CD4-positive, alpha-beta T cell (primary cell): ENCODE results near the gene ICAM2. TPM values are rescaled to one million over a fixed set of nuclear protein-coding genes. Genes with fewer than 3 reads are reported as not detected.

Source experiments
- ATAC-seq: fragments of 200-7000 bp; cut with Tn5 transposase; one replicate; pipeline ENCODE4 v1.10.0; 2022; ENCODE audit warnings: mild to moderate bottlenecking; ENCODE audit not compliant: poor library complexity
- CTCF ChIA-PET: fragments of 350-600 bp; sonication (Branson Sonifier 250); formaldehyde crosslinking; loops from one replicate; lab custom pipeline; 2021; ENCODE audit warnings: antibody characterized with exemption, inconsistent platforms; lab: Charles Lee
- POLR2A ChIA-PET: fragments of 350-600 bp; sonication (Branson Sonifier 250); formaldehyde crosslinking; loops from one replicate; lab custom pipeline; 2021; ENCODE audit warnings: antibody characterized with exemption, inconsistent platforms; lab: Charles Lee
- DNase-seq, 14 experiments: peaks; one replicate each; pipeline ENCODE4 v3.0.0-alpha.2; 2013 to 2020; ENCODE audit warnings: mixed read lengths in 2 of 14
- H3K27ac ChIP-seq, 2 donors: one replicate each; pipeline versions ENCODE4 v1.5.1 to v1.7.0; 2013; ENCODE audit warnings: low read length in 2 of 2, low read depth in 1 of 2, mild to moderate bottlenecking in 1 of 2
- H3K27me3 ChIP-seq, 2 experiments: 1 replicate in 1 of 2; 2 replicates in 1 of 2; pipeline versions ENCODE4 v1.6.1 to v1.7.0; 2013; ENCODE audit warnings: low read length in 2 of 2, control low read depth in 1 of 2, mild to moderate bottlenecking in 1 of 2, moderate library complexity in 1 of 2; ENCODE audit not compliant: insufficient read depth in 2 of 2, control insufficient read depth in 1 of 2
- H3K36me3 ChIP-seq: one replicate; pipeline ENCODE4 v1.6.1; 2013; ENCODE audit warnings: low read length, control low read depth; ENCODE audit not compliant: insufficient read depth
- H3K4me1 ChIP-seq: one replicate; pipeline ENCODE4 v1.6.1; 2013; ENCODE audit warnings: low read length, control low read depth; ENCODE audit not compliant: insufficient read depth
- H3K4me3 ChIP-seq: one replicate; pipeline ENCODE4 v1.5.1; 2013; ENCODE audit warnings: mild to moderate bottlenecking, low read length, moderate library complexity
- H3K9me3 ChIP-seq, 2 experiments: 1 replicate in 1 of 2; 2 replicates in 1 of 2; pipeline versions ENCODE4 v1.6.1 to v1.7.0; 2013; ENCODE audit warnings: low read length in 2 of 2, mild to moderate bottlenecking in 2 of 2, control low read depth in 1 of 2, moderate library complexity in 1 of 2; ENCODE audit not compliant: control insufficient read depth in 1 of 2, insufficient read depth in 1 of 2
- H3K27ac Mint-ChIP-seq: one replicate; pipeline ENCODE4 v1.8.0; 2020; ENCODE audit warnings: mixed read lengths
- H3K27me3 Mint-ChIP-seq: one replicate; pipeline ENCODE4 v1.8.0; 2021; ENCODE audit warnings: mixed read lengths
- H3K36me3 Mint-ChIP-seq: one replicate; pipeline ENCODE4 v1.8.0; 2021; ENCODE audit warnings: low read depth, mixed read lengths
- H3K4me1 Mint-ChIP-seq: one replicate; pipeline ENCODE4 v1.8.0; 2021; ENCODE audit warnings: low read depth, mixed read lengths
- H3K4me3 Mint-ChIP-seq: one replicate; pipeline ENCODE4 v1.8.0; 2020; ENCODE audit warnings: mild to moderate bottlenecking, mixed read lengths
- H3K9me3 Mint-ChIP-seq: one replicate; pipeline ENCODE4 v1.8.0; 2020; ENCODE audit warnings: mixed read lengths
- intact Hi-C, 2 experiments: fragments of 100-400 bp; cut with DNase I in 1 of 2; cut with micrococcal nuclease in 1 of 2; formaldehyde crosslinking; loops; one replicate each; pipeline versions ENCODE4 v1.15.1 to v1.9.0; 2023 to 2025; cut with DNase I, micrococcal nuclease
- total RNA-seq, 174 experiments: library from RNA in 2 of 174; stranded (reverse) in 2 of 174; gene quantifications; one replicate each; pipeline ENCODE4 v1.2.3 and lab custom pipeline; 2021 to 2026
- TF ChIP-seq, protein P1 (sequence below): fragments of 200-600 bp; IDR thresholded peaks from one replicate; pipeline ENCODE4 v1.8.0; 2022; ENCODE audit warnings: antibody characterized with exemption, mild to moderate bottlenecking

ICAM2 gene
- total RNA-seq, 2 experiments from 2014 or later = 50.6 to 54.7 TPM

DNA sequence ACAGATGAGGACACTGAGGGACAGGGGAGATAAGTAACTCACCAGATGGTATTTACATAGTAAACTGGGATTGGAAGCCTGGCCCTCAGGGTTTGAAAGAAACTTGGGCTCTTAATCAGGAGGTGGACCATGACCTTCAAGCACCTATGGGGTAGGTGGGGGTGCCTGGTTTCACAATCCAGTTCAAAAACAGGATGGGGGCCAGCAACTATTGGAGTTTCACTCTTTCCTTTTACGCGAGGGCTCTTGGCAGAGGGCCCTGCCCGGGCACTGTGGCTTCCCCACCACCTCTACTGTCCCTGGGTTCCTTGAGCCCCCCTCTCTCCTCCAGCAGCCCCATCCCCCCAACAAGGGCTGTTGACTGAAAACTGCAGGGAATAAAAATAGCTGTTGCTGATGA, 33.6 kb downstream of the ICAM2 start:
- no peaks in the 10 kb centered on the region for H3K36me3 ChIP-seq
- H3K9me3 Mint-ChIP-seq = peaks cover 2% of the 10 kb centered on the region
- H3K36me3 Mint-ChIP-seq = peaks cover 5% of the 10 kb centered on the region
- intact Hi-C loops = loop anchor here in 1 of 2 experiments (5.0 kb wide), 1 partner anchor 55 kb away; the partner anchor contains the start of gene CD79B
- H3K27me3 ChIP-seq = no peaks in the 10 kb centered on the region
- peaks cover 43% of the 10 kb centered on the region for H3K4me1 Mint-ChIP-seq
- peaks cover 5 to 9% of the 10 kb centered on the region in 2 experiments for H3K9me3 ChIP-seq
- no peaks in the 10 kb centered on the region for H3K27me3 Mint-ChIP-seq
- ChIA-PET POLR2A (interaction anchor here (0.5 kb wide), 1 partner anchor 120 kb away, joined by 3 read pairs; no protein-coding TSS in a partner anchor), CTCF (interaction anchor here (0.6 to 2.6 kb wide), 4 partner anchors 30 to 42 kb away, joined by 3 to 9 read pairs (median 4); no protein-coding TSS in a partner anchor)
- peaks cover 42% of the 10 kb centered on the region for H3K4me1 ChIP-seq
- H3K4me3 ChIP-seq = no peak overlapping the region
- H3K4me3 Mint-ChIP-seq = no peak overlapping the region
- TF ChIP-seq, protein P1, sequence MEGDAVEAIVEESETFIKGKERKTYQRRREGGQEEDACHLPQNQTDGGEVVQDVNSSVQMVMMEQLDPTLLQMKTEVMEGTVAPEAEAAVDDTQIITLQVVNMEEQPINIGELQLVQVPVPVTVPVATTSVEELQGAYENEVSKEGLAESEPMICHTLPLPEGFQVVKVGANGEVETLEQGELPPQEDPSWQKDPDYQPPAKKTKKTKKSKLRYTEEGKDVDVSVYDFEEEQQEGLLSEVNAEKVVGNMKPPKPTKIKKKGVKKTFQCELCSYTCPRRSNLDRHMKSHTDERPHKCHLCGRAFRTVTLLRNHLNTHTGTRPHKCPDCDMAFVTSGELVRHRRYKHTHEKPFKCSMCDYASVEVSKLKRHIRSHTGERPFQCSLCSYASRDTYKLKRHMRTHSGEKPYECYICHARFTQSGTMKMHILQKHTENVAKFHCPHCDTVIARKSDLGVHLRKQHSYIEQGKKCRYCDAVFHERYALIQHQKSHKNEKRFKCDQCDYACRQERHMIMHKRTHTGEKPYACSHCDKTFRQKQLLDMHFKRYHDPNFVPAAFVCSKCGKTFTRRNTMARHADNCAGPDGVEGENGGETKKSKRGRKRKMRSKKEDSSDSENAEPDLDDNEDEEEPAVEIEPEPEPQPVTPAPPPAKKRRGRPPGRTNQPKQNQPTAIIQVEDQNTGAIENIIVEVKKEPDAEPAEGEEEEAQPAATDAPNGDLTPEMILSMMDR = no peak
- DNase-seq = no peak
- no peak overlapping the region for H3K27ac ChIP-seq
- peak overlapping the region; percentile 22 for H3K27ac Mint-ChIP-seq
- no peak for ATAC-seq

DNA sequence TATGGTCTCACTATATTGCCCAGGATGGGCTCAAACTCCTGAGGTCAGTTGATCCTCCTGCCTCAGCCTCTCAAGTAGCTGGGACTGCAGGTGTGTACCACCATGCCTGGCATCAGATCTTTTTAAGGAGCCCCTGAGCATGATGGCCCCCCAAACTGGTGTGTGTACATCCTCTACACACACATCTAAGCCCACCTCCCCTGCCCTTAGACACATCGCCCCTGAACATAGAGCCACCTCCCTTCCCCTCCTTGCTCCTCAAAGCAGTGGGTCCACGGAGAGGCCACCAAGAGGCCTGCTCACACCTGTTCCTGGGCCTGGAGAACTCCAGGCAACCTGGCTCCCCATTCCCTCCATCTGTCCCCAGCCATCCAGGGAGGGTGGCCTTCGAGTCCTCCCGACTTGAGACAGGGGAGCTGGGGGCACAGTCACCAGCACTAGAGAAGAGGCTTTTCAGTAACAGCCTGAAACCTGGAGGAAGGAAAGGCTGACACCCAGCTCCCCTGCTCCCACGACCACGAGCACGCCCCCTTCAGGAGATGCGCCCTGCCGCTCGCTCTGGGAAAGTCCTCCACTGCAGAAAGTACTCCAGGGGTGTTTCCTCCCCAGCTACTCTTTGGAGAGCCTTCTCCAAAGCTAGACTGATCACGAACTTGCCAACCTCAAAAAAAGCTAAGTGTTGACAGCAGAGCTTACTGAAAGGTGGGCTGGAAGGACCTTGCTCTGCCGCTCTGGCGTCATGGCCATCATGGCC, 34.9 kb downstream of the ICAM2 start:
- Mint-ChIP-seq H3K36me3 (peaks cover 5% of the 10 kb centered on the region), H3K9me3 (peaks cover 2% of the 10 kb centered on the region), H3K4me3 (peak overlapping the region; percentile 63), H3K4me1 (peaks cover 33% of the 10 kb centered on the region), H3K27ac (peak overlapping the region; percentile 77), H3K27me3 (no peaks in the 10 kb centered on the region)
- no peaks in the 10 kb centered on the region for H3K36me3 ChIP-seq
- DNase-seq = peak in 1 of 14 experiments; percentile 32
- TF ChIP-seq, protein P1 = no peak
- POLR2A ChIA-PET = interaction anchor here (0.6 to 1.8 kb wide), 5 partner anchors 14 to 161 kb away, joined by 3 to 7 read pairs (median 4); partner anchors contain the start of gene ICAM2
- peak; percentile 10 for ATAC-seq
- peaks cover 34% of the 10 kb centered on the region for H3K4me1 ChIP-seq
- CTCF ChIA-PET = interaction anchor here (1.0 to 2.8 kb wide), 6 partner anchors 31 to 67 kb away, joined by 3 to 20 read pairs (median 5); partner anchors contain the start of gene GH1
- no peak overlapping the region for H3K4me3 ChIP-seq
- H3K9me3 ChIP-seq = peaks cover 6 to 12% of the 10 kb centered on the region in 2 experiments
- intact Hi-C loops = loop anchor here in 1 of 2 experiments (2.0 to 5.0 kb wide), 2 partner anchors 53 to 65 kb away; partner anchors contain the start of gene CD79B
- peak overlapping the region in 1 of 2 donors; percentile 0 for H3K27ac ChIP-seq
- H3K27me3 ChIP-seq = no peaks in the 10 kb centered on the region

DNA sequence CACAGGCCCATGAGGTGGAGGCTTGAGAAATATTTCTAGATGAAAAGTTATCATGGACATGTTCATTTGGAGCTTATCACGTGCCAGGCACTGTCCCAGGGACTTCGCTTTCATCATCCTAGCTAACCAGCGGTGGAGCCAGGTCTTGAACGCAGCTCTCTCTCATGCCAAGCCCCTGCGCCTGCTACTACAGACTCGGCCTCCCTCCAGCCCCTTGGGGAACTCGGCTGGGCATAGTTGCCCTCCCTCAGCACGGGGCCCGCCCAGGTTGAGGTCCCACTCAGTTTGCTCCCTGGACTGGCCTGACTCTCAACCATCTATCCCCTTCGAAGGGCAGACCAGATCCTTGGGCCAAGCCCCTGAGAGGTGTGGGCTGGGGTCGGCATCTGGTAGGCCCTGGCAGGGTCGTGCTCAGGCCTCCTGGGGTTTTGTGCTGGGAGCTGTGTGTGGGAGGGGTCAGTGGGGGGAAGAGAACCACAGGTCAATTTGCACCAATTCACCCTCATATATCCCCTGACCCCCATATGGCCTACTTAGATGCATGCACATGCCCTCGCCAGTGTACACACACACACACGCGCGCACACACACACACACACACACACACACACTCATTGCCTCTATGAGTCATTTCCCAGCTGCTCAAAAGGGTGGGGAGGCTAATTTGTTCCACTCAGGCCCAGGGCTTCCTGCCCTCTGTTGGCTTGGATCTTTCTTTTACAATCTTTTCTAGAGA, 35.6 kb downstream of the ICAM2 start:
- Histone ChIP-seq H3K9me3 (peaks cover 6 to 12% of the 10 kb centered on the region in 2 experiments), H3K27ac (peak overlapping the region in 1 of 2 donors; percentile 0), H3K27me3 (no peaks in the 10 kb centered on the region), H3K4me1 (peaks cover 26% of the 10 kb centered on the region), H3K36me3 (no peaks in the 10 kb centered on the region), H3K4me3 (no peak overlapping the region)
- Mint-ChIP-seq H3K36me3 (peaks cover 5% of the 10 kb centered on the region), H3K4me3 (peak overlapping the region; percentile 63), H3K9me3 (peaks cover 2% of the 10 kb centered on the region), H3K27ac (peak overlapping the region; percentile 77), H3K4me1 (peaks cover 26% of the 10 kb centered on the region), H3K27me3 (no peaks in the 10 kb centered on the region)
- ChIA-PET POLR2A (interaction anchor here (0.6 to 1.8 kb wide), 5 partner anchors 15 to 161 kb away, joined by 3 to 7 read pairs (median 4); partner anchors contain the start of gene ICAM2), CTCF (interaction anchor here (1.0 to 2.8 kb wide), 5 partner anchors 32 to 66 kb away, joined by 3 to 20 read pairs (median 6); partner anchors contain the start of gene GH1)
- TF ChIP-seq, protein P1 = no peak
- DNase-seq (peak in 11 of 14 experiments; percentile 24 to 83 (median 49)), ATAC-seq (peak; percentile 93)
- intact Hi-C loops = loop anchor here in 1 of 2 experiments (2.0 to 5.0 kb wide), 2 partner anchors 53 to 64 kb away; partner anchors contain the start of gene CD79B
